Stomach (tissue), 9 donors: ENCODE data around the gene NOD2. TPM values are rescaled to one million over a fixed set of nuclear protein-coding genes. Genes with fewer than 3 reads are reported as not detected.
A peak's percentile ranks its signal among the peaks of the same experiment; 100 is the strongest.

Experiments used
- DNase-seq, 2 donors: peaks; one replicate each; pipeline versions ENCODE4 v3.0.0 to v3.0.0-alpha.2; 2013 to 2019
- H3K27ac ChIP-seq, 5 donors: fragments of 200-600 bp in 4 of 5; sonication (generic) in 4 of 5; one replicate each; pipeline ENCODE4 v1.5.1; 2013 to 2019; ENCODE audit warnings: mild to moderate bottlenecking in 1 of 5, moderate library complexity in 1 of 5
- H3K27me3 ChIP-seq, 3 donors: fragments of 200-600 bp; sonication (generic); one replicate each; pipeline ENCODE4 v1.5.1; 2017 to 2019; ENCODE audit warnings: mixed run types in 1 of 3
- H3K36me3 ChIP-seq, 4 donors: fragments of 200-600 bp; sonication (generic); 1 replicate in 3 of 4; 2 replicates in 1 of 4; pipeline ENCODE4 v1.5.1; 2016 to 2019
- H3K4me1 ChIP-seq, 4 donors: fragments of 200-600 bp; sonication (generic); one replicate each; pipeline ENCODE4 v1.5.1; 2016 to 2019
- H3K4me3 ChIP-seq, 4 donors: fragments of 200-600 bp; sonication (generic) in 3 of 4; one replicate each; pipeline ENCODE4 v1.5.1; 2016 to 2019; ENCODE audit warnings: mild to moderate bottlenecking in 1 of 4
- H3K9me3 ChIP-seq, 4 donors: fragments of 200-600 bp; sonication (generic); one replicate each; pipeline ENCODE4 v1.5.1; 2016 to 2019
- CTCF ChIP-seq, 7 experiments: fragments of 450-650 bp in 4 of 7; fragments of 200-600 bp in 3 of 7; sonication (generic) in 3 of 7; IDR thresholded peaks; one replicate each; pipeline ENCODE4 v1.5.1; 2016 to 2019; ENCODE audit warnings: antibody characterized with exemption in 7 of 7, control low read depth in 2 of 7, mild to moderate bottlenecking in 1 of 7
- EP300 ChIP-seq: sonication (generic); formaldehyde crosslinking; IDR thresholded peaks from one replicate; pipeline ENCODE4 v1.6.1; 2017; ENCODE audit warnings: antibody characterized with exemption
- POLR2A ChIP-seq, 4 donors: fragments of 450-650 bp; IDR thresholded peaks; one replicate each; pipeline ENCODE4 v1.6.1; 2016; ENCODE audit warnings: antibody characterized with exemption in 4 of 4, control low read depth in 2 of 4, mild to moderate bottlenecking in 1 of 4, moderate library complexity in 1 of 4
- POLR2AphosphoS5 ChIP-seq, 3 donors: sonication (generic); formaldehyde crosslinking; IDR thresholded peaks; one replicate each; pipeline ENCODE4 v1.6.1; 2016; ENCODE audit warnings: antibody characterized with exemption in 3 of 3
- WGBS, 5 donors: extraction: QIAGEN DNeasy Blood & Tissue Kit in 3 of 5; methylation state at CpG; one replicate each; pipeline versions ENCODE4 v1.1.5 to v1.1.7; 2013 to 2018; 5-methylcytosine and 5-hydroxymethylcytosine counted together
- intact Hi-C: fragments of 100-400 bp; cut with DNase I; formaldehyde crosslinking; loops from one replicate; pipeline ENCODE4 v1.15.1; 2023; ENCODE audit warnings: low total_unique reads
- polyA plus RNA-seq, 3 donors: library from polyadenylated mRNA; stranded (reverse); fragments of 200-250 nt; gene quantifications; one replicate each; pipeline ENCODE4 v1.2.3, GENCODE V29; 2013
- total RNA-seq, 5 donors: library from RNA; depleted of rRNA; stranded (reverse); fragments of >200 nt; gene quantifications; one replicate each; pipeline versions ENCODE4 v1.1.0 to v1.2.3, GENCODE V29; 2014 to 2016
- donor health status: healthy with polysubstance abuse.
- donor health status: Bipolar disorder and iron deficiency.
- donor health status: healthy.

Gene NOD2
- total and polyA plus RNA-seq, 8 donors: 0.56 to 6.2 (median 2.3) TPM; not detected in 1

- TF ChIP-seq CTCF (IDR thresholded peaks at IDR 0.05) (peak in 2 of 7 experiments; percentile 14 to 33), POLR2A (IDR thresholded peaks at IDR 0.05) (no peak), EP300 (no peak), POLR2AphosphoS5 (IDR thresholded peaks at IDR 0.05) (no peak)
- peaks cover 0 to 33% (median 25%) of the 10 kb centered on the region in 4 donors for H3K9me3 ChIP-seq
- WGBS, 5 donors: 52 to 72% (median 58%) methylated on average over 2 of the region's 2 CpGs
- peaks cover 0 to 17% (median 11%) of the 10 kb centered on the region in 4 donors for H3K4me1 ChIP-seq
- no peak for DNase-seq
- H3K27ac ChIP-seq: no peak overlapping the region
- H3K4me3 ChIP-seq: no peak overlapping the region
- peaks cover 0 to 10% (median 0%) of the 10 kb centered on the region in 3 donors for H3K27me3 ChIP-seq
- peaks cover 3 to 38% (median 25%) of the 10 kb centered on the region in 4 donors for H3K36me3 ChIP-seq
- intact Hi-C loops: no loop called here
Measured at GRCh38 chr16:50671644-50672260, 21.7 kb upstream of the NOD2 start.

- Histone ChIP-seq H3K36me3 (peaks cover 3 to 43% (median 26%) of the 10 kb centered on the region in 4 donors), H3K27me3 (peaks cover 0 to 10% (median 0%) of the 10 kb centered on the region in 3 donors), H3K4me3 (no peak overlapping the region), H3K9me3 (peaks cover 0 to 33% (median 25%) of the 10 kb centered on the region in 4 donors), H3K27ac (no peak overlapping the region), H3K4me1 (peaks cover 0 to 3% (median 2%) of the 10 kb centered on the region in 4 donors)
- TF ChIP-seq CTCF (IDR thresholded peaks at IDR 0.05): no peak
- intact Hi-C loops: no loop called here
- no peak for DNase-seq
- 55 to 80% (median 64%) methylated on average over 26 to 70 of the region's 70 CpGs for WGBS, 5 donors
Measured at GRCh38 chr16:50673496-50674275, 19.7 kb upstream of the NOD2 start.

GRCh38 chr16:50674831-50675230 is 18.6 kb upstream of the NOD2 start:
- 88 to 95% (median 91%) methylated on average over 4 of the region's 4 CpGs for WGBS, 5 donors
- peaks cover 0 to 33% (median 25%) of the 10 kb centered on the region in 4 donors for H3K9me3 ChIP-seq
- H3K4me3 ChIP-seq: no peak overlapping the region
- peaks cover 0 to 8% (median 0%) of the 10 kb centered on the region in 4 donors for H3K4me1 ChIP-seq
- H3K36me3 ChIP-seq: peaks cover 3 to 43% (median 26%) of the 10 kb centered on the region in 4 donors
- DNase-seq: no peak
- intact Hi-C loops: no loop called here
- peaks cover 0 to 10% (median 0%) of the 10 kb centered on the region in 3 donors for H3K27me3 ChIP-seq
- TF ChIP-seq POLR2AphosphoS5 (IDR thresholded peaks at IDR 0.05): no peak
- no peak for TF ChIP-seq POLR2A (IDR thresholded peaks at IDR 0.05)
- no peak for TF ChIP-seq EP300
- no peak for TF ChIP-seq CTCF (IDR thresholded peaks at IDR 0.05)
- no peak overlapping the region for H3K27ac ChIP-seq

GRCh38 chr16:50675686-50676610 is 17.5 kb upstream of the NOD2 start:
- Histone ChIP-seq H3K4me3 (no peak overlapping the region), H3K27me3 (peaks cover 0 to 10% (median 0%) of the 10 kb centered on the region in 3 donors), H3K9me3 (peaks cover 0 to 33% (median 25%) of the 10 kb centered on the region in 4 donors), H3K27ac (no peak overlapping the region), H3K36me3 (peaks cover 3 to 43% (median 26%) of the 10 kb centered on the region in 4 donors), H3K4me1 (peaks cover 0 to 8% (median 0%) of the 10 kb centered on the region in 4 donors)
- intact Hi-C loops: no loop called here
- TF ChIP-seq EP300: no peak
- no peak for TF ChIP-seq CTCF (IDR thresholded peaks at IDR 0.05)
- no peak for TF ChIP-seq POLR2AphosphoS5 (IDR thresholded peaks at IDR 0.05)
- TF ChIP-seq POLR2A (IDR thresholded peaks at IDR 0.05): no peak
- 81 to 89% (median 82%) methylated on average over 23 of the region's 23 CpGs for WGBS, 5 donors
- no peak for DNase-seq
